NCI-H1048 (cell line): Measurements from ENCODE around the gene NTM.

Source experiments
- DNase-seq: peaks from one replicate; lab custom pipeline; 2025; lab: John Stamatoyannopoulos, UW

NTM gene

DNA sequence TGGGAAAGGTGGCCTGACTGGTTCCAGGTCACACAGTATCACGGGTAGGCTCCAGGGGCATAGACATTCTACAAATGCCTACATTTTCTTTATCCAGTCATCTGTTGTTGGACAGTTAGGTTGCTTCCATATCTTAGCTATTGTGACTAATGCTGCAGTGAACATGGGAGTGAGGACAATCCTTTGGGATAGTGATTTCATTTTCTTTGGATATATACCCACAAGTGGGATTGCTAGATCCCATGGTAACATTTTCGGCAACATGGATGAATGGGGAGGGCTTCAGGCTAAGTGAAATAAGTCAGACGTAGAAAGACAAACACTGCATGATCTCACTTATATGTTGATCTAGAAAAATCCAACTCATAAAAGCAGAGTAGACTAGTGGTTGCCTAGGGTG, 744.3 kb downstream of the NTM start:
- DNase-seq: no peak

GRCh38 chr11:132115454-132115853, 745.0 kb downstream of the NTM start:
- DNase-seq: no peak

DNA sequence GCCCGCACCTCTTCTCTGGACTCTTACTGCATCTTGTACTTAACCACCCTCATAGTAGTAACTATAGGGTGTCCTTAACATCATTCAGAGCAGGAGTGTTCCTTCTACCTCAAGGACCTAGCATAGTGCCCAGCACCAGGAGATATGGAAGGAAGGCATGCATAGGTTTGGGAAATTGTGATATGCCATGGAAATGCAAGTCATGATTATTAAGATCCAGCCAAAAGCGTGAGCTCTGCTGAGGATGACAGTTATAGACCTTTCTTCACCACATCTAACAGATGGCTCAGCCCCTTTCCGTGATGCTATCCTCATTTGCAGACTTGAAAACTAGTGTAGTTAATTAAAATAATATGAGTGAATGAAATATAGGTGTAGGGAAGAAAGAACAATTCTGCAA, 746.1 kb downstream of the NTM start:
- DNase-seq: no peak

- DNase-seq: no peak
Measured at GRCh38 chr11:132118661-132119060, 748.2 kb downstream of the NTM start.

DNA sequence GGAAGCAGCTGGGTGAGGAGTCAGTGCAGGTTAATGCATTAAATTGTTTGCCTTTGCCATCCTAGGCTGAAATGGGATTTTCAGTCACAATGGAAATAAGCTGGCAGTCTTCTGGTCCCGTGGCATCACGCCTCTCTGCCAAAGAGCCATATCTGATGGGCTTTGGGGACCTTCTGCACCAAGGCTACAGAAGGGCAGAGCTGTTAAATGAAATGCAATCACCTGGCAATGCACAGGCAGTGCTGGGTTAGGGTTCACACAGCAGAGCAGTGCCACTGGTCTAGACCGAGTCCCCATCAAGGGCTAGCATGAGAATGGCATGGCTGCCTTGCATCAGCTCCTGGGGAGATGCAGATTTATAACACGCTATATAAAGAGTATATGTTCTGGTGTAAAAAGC, 749.2 kb downstream of the NTM start:
- no peak for DNase-seq

DNA sequence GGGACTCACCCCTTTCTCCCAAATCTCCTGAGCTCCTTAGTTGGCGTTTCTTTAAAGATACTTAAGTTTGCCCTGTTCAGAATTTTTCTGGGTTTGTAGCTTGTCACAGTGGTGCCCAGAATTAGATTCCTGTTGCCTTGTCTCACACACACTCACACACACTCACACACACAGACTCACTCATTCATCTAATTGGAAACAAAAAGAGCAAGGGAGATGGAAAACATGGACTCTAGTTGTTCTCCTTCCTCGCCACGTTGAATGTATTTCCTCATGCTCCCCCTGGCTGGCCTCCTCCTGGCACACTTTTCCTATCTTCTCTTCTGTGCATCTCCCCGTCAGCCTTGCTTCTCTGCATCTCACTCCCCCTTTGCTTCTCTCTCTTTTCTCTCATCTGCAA, 752.3 kb downstream of the NTM start:
- DNase-seq: no peak

- no peak for DNase-seq
Measured at GRCh38 chr11:132123449-132123848, 753.0 kb downstream of the NTM start.

GRCh38 chr11:132123854-132124835, 753.7 kb downstream of the NTM start:
- DNase-seq: no peak

GRCh38 chr11:132125988-132126871, 755.8 kb downstream of the NTM start:
- DNase-seq: no peak

DNA sequence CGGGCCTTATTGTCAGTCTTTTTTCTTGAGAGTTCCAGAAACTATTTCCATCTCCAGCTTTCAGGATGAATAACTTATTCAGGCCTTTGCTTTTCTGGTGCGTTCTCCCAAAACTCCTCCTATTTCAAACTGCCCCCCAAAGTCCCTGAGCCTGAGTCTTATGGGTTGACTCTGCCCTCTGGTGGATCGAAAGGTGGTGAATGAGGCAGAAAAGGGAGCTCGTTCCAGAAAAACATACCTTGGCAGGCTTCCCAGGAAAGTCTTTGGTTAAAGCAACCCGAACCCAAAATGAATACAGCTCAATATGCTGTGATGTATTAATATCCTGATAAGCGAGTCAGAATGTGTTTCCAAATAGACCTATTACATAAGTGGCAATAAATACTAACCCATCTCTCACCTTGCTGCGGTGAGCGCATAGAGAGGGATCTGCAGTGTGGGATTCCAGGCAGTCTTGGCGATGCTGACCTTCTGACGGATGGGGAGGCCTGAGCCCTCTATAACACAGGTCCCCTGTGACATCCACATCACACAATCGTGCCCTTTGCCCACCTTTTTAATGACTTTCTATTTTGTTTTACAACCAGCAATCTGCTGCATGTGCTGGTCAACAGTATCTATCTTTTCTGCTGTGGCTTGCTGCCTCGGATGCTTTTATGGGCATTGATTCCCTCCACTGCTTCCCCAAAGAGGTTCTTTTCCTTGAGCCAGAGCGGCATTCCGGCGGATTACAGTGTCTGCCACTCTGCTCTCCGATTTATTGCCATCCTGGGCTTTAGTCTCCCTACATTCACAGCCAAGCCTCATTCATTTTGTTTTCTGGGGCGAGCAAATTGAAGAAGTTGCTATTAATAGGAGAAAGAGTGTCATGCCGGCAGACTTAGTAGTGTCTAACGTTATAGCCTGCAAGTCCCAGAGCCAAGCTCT, 756.8 kb downstream of the NTM start:
- DNase-seq: no peak

- DNase-seq: no peak
Measured at GRCh38 chr11:132127900-132128288, 757.5 kb downstream of the NTM start.

DNA sequence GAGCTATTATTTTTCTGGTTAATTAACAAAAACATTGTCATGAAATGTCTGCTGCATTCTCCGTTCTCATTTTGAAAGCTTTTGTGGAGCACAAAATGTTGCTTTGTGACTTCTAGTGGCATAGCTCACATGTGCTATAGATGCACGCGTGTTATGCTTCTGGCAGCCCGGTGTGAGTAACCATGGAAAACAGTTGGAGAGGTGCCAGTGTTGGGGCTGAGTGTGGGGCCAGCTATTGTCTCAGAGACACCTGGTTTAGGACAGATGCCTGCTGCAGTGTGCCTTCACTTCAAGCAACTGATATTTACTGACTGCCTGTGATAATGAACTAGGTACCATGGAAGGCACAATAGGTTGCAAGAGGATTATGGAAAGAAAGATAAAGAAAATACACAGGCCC, 760.6 kb downstream of the NTM start:
- DNase-seq: no peak

DNA sequence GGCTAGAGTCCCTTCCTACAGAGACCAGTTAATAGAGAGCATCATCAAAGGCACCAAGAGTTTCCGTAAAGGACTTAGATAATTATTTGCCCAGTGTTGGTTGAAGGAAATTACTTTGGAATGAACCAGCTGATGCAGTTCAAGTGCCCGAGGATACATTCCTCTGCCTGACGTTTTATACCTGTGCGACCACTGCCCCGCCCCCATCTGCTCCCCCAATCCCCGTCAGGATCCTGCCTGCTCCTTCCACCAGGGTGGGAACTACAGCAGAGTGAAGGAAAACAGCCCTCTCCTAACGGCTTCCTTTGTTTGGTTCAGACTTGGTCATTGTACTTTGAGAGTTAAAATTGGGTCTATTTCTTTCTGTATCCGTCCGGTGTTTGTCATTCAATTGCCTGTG, 761.5 kb downstream of the NTM start:
- DNase-seq: no peak

DNA sequence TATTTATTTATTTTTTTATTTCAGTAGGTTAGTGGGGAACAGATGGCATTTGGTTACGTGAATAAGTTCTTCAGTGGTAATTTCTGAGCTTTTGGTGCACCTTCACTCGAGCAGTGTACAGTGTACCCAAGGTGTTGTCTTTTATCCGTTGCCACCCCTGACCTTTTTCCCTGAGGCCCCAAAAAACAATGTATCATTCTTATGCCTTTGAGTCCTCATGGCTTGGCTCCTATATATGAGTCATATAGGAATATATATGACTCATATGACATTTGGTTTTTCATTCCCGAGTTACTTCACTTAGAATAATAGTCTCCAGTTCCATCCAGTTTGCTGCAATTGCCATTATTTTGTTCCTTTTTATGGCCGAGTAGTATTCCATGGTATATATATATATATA, 763.9 kb downstream of the NTM start:
- DNase-seq: no peak

DNA sequence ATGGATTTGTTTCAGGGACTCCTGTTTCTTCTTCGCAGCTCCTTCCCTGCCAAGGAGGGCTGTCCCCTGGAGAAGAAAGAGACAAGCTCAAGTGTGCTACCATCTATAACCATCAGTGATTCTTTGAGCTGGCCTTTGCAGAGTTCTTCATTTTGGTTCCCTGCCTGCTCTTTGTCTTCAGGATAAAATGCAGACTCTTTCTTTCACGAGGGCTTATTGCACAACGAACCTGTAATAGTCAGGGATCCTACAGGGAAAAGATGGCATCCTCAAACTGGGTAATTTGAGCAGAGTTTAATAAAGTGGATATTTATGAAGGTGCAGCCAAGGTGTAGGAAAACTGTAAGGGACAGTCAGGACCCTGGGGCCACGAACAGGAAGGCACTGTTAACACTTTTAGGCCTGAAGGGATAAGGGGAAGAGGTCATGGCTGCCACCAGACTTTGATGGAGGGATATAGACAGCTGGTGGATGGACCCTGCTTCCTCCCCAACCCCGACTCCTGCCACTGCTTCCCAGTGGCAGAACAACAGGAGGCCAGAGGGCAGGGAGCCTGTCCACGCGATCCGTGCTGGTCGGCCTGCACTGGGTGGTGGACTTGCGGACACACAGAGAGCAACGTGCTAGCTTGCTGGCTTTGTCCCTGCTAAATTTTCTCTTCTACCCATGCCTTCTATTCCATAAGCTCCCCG, 767.0 kb downstream of the NTM start:
- DNase-seq: no peak

DNA sequence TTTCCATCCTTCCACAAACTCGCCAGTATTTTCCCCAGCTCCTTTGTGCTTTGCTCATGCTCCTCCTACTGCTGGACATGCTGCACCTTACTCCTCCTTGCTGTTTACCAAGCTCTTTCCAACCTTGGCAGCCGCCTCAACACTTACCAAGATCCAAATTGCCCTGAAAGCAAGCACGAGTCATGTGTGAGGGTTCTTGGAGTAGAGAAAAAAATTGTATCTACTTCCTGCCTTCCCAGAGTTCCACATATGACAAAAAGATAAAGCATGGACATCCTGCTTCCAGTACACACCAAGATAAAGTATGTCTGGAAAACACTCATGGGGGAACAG, 767.5 kb downstream of the NTM start:
- no peak for DNase-seq

GRCh38 chr11:132139181-132139580, 768.8 kb downstream of the NTM start:
- DNase-seq: no peak

- no peak for DNase-seq
Measured at GRCh38 chr11:132140056-132140455, 769.6 kb downstream of the NTM start.

DNA sequence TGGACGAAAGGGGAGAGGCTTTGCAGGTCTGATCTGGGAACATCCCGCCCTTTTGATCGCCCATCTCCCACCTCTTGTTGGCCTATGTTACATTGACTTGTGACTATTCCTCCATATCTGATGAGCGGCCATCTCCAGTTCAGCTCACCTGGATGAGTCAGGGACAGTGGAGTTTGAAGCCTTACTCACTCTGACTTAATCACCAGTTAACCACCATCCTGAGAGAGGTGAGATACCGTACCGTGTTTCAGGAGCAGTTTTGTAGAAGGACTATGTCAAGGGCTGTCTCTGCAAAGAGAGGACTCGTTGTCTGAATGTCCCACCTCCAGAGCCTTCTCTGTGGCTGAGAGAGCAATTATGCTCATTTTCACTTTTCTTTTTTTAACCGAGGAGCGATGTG, 771.7 kb downstream of the NTM start:
- DNase-seq: no peak

GRCh38 chr11:132142554-132142953, 772.1 kb downstream of the NTM start:
- DNase-seq: no peak

DNA sequence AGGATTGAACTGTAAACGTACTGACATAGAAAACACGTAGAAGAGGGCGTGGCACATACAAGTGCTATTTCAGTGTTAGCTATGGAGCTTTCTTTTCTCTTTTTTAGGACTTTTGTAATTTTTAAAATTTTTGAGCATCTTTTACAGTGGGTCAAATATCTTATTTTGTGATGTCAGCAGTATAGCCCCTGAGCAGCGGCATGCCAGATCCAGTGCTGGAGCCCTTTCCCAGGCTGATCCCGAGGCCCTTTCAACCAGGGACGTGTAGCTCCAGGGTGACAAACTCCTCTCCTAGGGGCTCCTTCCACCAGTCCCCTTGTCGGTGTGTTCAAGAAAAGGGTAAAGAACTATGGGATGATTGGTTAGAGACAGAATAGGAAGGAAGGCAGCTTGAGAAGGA, 777.0 kb downstream of the NTM start:
- no peak for DNase-seq
